DOHH2 (cell line): Measurements from ENCODE around the gene ENDOG.

Experiments used
- H3F3A ChIP-seq: fragments of 200-600 bp; sonication (generic), shearing (Covaris generic); 2 replicates; pipeline ENCODE4 v1.6.0; 2016; ENCODE audit warnings: antibody characterized with exemption, mild to moderate bottlenecking; ENCODE audit not compliant: control insufficient read depth, insufficient read depth
- H3K27ac ChIP-seq: fragments of 200-600 bp; sonication (generic); 2 replicates; pipeline ENCODE4 v1.5.1; 2014; ENCODE audit warnings: low read depth, mild to moderate bottlenecking, low read length, moderate library complexity
- H3K27me3 ChIP-seq: fragments of 200-600 bp; sonication (generic); 2 replicates; pipeline ENCODE4 v1.6.1; 2014; ENCODE audit warnings: mild to moderate bottlenecking, low read length, mixed read lengths; ENCODE audit not compliant: control insufficient read depth
- H3K36me3 ChIP-seq: fragments of 200-600 bp; sonication (generic); 2 replicates; pipeline ENCODE4 v1.6.1; 2014; ENCODE audit warnings: mild to moderate bottlenecking, low read length, moderate library complexity, mixed read lengths; ENCODE audit not compliant: control insufficient read depth
- H3K4me1 ChIP-seq: fragments of 200-600 bp; sonication (generic); 2 replicates; pipeline ENCODE4 v1.6.1; 2014; ENCODE audit warnings: mild to moderate bottlenecking, low read length, mixed read lengths; ENCODE audit not compliant: control insufficient read depth
- H3K4me2 ChIP-seq: fragments of 200-600 bp; sonication (generic); 2 replicates; pipeline ENCODE4 v1.6.0; 2014; ENCODE audit warnings: mild to moderate bottlenecking, low read length, moderate library complexity
- H3K4me3 ChIP-seq: fragments of 200-600 bp; sonication (generic); 2 replicates; pipeline ENCODE4 v1.5.1; 2014; ENCODE audit warnings: mild to moderate bottlenecking, low read length, mixed read lengths
- H3K79me2 ChIP-seq: fragments of 200-600 bp; sonication (generic); 2 replicates; pipeline ENCODE4 v1.6.1; 2014; ENCODE audit warnings: mild to moderate bottlenecking, low read length, mixed read lengths; ENCODE audit not compliant: control insufficient read depth
- H3K9me2 ChIP-seq: fragments of 200-600 bp; sonication (generic); replicated peaks from 2 replicates; pipeline ENCODE4 v1.6.1; 2014; ENCODE audit warnings: mild to moderate bottlenecking, low read length, mixed read lengths; ENCODE audit not compliant: control insufficient read depth
- H3K9me3 ChIP-seq: fragments of 200-600 bp; sonication (generic); 2 replicates; pipeline ENCODE4 v1.6.1; 2014; ENCODE audit warnings: antibody characterized with exemption, low read length, mixed read lengths; ENCODE audit not compliant: control insufficient read depth, insufficient read depth
- H4K20me1 ChIP-seq: fragments of 200-600 bp; sonication (generic); 2 replicates; pipeline ENCODE4 v1.6.0; 2014; ENCODE audit warnings: low read depth, mild to moderate bottlenecking, antibody characterized with exemption, low read length, moderate library complexity; ENCODE audit not compliant: control insufficient read depth, insufficient read depth
- EZH2phosphoT487 ChIP-seq: fragments of 200-600 bp; sonication (generic); IDR thresholded peaks from 2 replicates; pipeline ENCODE4 v1.6.1; 2017; ENCODE audit warnings: borderline replicate concordance, mild to moderate bottlenecking, antibody characterized with exemption, low read length, moderate library complexity, mixed read lengths
- TF ChIP-seq, protein P1 (sequence below): fragments of 200-600 bp; sonication (generic); IDR thresholded peaks from one replicate; pipeline ENCODE4 v1.5.1; 2014; ENCODE audit warnings: antibody characterized with exemption, mild to moderate bottlenecking, low read depth, low read length; ENCODE audit not compliant: poor library complexity, severe bottlenecking

Gene ENDOG

DNA sequence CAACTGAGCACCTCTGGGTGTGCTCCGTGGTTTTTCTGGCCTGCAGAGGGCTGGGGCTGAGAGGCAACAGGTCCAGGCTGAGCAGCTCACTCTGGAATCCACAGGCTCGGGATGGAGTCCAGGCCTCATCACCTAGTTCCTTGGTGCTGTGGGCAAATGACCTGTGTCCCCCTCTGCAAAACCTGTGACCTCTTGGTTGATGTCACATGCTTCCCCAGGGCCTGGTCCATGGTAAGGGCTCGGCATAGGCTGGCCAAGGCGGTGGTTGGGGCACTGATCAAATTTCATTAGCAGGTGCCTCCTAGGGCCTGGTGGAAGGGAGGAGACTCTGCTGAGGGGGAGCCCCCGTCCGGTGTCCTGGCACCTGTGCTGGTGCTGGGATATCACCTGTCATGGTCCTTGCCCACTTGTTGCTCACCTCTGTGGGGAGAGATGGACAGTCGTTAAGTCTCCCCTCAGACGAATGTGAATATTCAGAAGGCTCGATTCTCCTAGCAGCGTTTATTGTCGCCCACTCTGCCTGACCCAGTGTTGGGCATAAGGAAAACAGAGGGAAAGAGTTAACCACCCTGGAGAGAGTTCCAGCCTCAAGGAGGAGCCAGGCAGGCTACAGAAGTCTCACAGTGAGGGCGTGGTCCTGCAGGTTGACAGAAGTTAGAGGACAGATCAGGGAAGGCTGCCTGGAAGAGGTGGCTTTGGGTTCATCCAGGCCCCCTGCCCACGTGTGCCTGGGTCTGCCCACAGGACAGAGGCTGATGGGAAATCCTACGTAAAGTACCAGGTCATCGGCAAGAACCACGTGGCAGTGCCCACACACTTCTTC, 3.5 kb downstream of the ENDOG start:
- Histone ChIP-seq H3K27ac (no peak overlapping the region), H3K4me1 (peaks cover 21% of the 10 kb centered on the region), H3K9me3 (no peaks in the 10 kb centered on the region), H3K36me3 (peaks cover 73% of the 10 kb centered on the region), H3K9me2 (no peaks in the 10 kb centered on the region), H3F3A (no peaks in the 10 kb centered on the region), H3K27me3 (no peaks in the 10 kb centered on the region), H3K79me2 (peaks cover 19% of the 10 kb centered on the region), H4K20me1 (no peaks in the 10 kb centered on the region), H3K4me3 (no peak overlapping the region), H3K4me2 (no peak overlapping the region)
- TF ChIP-seq, protein P1, sequence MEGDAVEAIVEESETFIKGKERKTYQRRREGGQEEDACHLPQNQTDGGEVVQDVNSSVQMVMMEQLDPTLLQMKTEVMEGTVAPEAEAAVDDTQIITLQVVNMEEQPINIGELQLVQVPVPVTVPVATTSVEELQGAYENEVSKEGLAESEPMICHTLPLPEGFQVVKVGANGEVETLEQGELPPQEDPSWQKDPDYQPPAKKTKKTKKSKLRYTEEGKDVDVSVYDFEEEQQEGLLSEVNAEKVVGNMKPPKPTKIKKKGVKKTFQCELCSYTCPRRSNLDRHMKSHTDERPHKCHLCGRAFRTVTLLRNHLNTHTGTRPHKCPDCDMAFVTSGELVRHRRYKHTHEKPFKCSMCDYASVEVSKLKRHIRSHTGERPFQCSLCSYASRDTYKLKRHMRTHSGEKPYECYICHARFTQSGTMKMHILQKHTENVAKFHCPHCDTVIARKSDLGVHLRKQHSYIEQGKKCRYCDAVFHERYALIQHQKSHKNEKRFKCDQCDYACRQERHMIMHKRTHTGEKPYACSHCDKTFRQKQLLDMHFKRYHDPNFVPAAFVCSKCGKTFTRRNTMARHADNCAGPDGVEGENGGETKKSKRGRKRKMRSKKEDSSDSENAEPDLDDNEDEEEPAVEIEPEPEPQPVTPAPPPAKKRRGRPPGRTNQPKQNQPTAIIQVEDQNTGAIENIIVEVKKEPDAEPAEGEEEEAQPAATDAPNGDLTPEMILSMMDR: no peak
- no peak for TF ChIP-seq EZH2phosphoT487

- peaks cover 20% of the 10 kb centered on the region for H3K4me1 ChIP-seq
- peaks cover 81% of the 10 kb centered on the region for H3K36me3 ChIP-seq
Observed at GRCh38 chr9:128822407-128823042, 4.2 kb downstream of the ENDOG start.

GRCh38 chr9:128823362-128823902, 5.1 kb downstream of the ENDOG start:
- Histone ChIP-seq H3K4me2 (no peak overlapping the region), H3K27me3 (no peaks in the 10 kb centered on the region), H3K36me3 (peaks cover 88% of the 10 kb centered on the region), H3K4me1 (peaks cover 19% of the 10 kb centered on the region), H3F3A (no peaks in the 10 kb centered on the region), H3K79me2 (peaks cover 33% of the 10 kb centered on the region), H3K9me2 (no peaks in the 10 kb centered on the region), H3K4me3 (no peak overlapping the region), H3K9me3 (no peaks in the 10 kb centered on the region), H4K20me1 (no peaks in the 10 kb centered on the region), H3K27ac (no peak overlapping the region)
- TF ChIP-seq, protein P1: no peak
- no peak for TF ChIP-seq EZH2phosphoT487

More at GRCh38 chr9:128822407-128823042, 4.2 kb downstream of the ENDOG start:
- Histone ChIP-seq H4K20me1 (no peaks in the 10 kb centered on the region), H3K9me3 (no peaks in the 10 kb centered on the region), H3K4me3 (no peak overlapping the region), H3K9me2 (no peaks in the 10 kb centered on the region), H3K4me2 (no peak overlapping the region), H3K79me2 (peaks cover 24% of the 10 kb centered on the region), H3K27ac (no peak overlapping the region), H3F3A (no peaks in the 10 kb centered on the region), H3K27me3 (no peaks in the 10 kb centered on the region)
- TF ChIP-seq EZH2phosphoT487: no peak
- TF ChIP-seq, protein P1: no peak
